ENCODE measurements around the gene MTCL1. TPM values are rescaled to one million over a fixed set of nuclear protein-coding genes. Genes with fewer than 3 reads are reported as not detected.
A peak's percentile ranks its signal among the peaks of the same experiment; 100 is the strongest.

Gene MTCL1
- polyA plus RNA-seq, 2 donors, result 4.4 to 6.5 TPM

DNA sequence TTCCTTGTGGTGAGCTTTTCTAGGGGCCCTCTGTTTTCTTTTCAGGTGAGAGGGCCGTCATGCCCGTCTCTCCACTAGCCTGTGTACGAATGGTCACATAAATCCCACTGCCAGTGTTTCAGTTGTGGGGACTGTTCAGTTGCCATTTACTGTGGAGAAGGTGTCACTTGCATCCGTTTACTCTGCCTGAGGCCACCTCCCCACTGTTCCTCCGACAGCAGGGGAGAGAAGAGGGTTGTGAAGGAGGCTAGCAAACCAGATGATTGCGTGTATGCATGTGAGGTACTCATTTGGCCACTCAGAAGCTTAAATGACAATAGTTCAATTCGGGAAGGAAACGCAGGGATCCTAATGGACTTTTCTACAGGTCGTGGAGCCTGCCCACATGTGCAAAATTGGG is 3.3 kb downstream of the MTCL1 start:
- H3K4me1 ChIP-seq (ENCODE audit: control insufficient read depth in 2 of 2, insufficient read depth in 2 of 2, low read length in 1 of 2), result peaks cover 1 to 13% of the 10 kb centered on the region in 2 donors
- WGBS, 2 donors, result 84 to 88% methylated on average over 9 of the region's 9 CpGs
- no peak overlapping the region for H3K4me3 ChIP-seq (ENCODE audit: low read depth in 1 of 2, low read length in 2 of 2)
- H3K27me3 ChIP-seq (ENCODE audit: control insufficient read depth in 1 of 2, insufficient read depth in 2 of 2, low read length in 2 of 2), result peaks cover 0 to 2% of the 10 kb centered on the region in 2 donors
- H3K36me3 ChIP-seq (ENCODE audit: control insufficient read depth in 2 of 2, insufficient read depth in 2 of 2, low read length in 1 of 2), result no peaks in the 10 kb centered on the region
- H3K27ac ChIP-seq (ENCODE audit: low read depth in 2 of 2, low read length in 1 of 2), result peak overlapping the region; percentile 1 to 15
- H3K9me3 ChIP-seq (ENCODE audit: control insufficient read depth in 2 of 2, insufficient read depth in 1 of 2, low read depth in 1 of 2, low read length in 1 of 2), result no peaks in the 10 kb centered on the region

DNA sequence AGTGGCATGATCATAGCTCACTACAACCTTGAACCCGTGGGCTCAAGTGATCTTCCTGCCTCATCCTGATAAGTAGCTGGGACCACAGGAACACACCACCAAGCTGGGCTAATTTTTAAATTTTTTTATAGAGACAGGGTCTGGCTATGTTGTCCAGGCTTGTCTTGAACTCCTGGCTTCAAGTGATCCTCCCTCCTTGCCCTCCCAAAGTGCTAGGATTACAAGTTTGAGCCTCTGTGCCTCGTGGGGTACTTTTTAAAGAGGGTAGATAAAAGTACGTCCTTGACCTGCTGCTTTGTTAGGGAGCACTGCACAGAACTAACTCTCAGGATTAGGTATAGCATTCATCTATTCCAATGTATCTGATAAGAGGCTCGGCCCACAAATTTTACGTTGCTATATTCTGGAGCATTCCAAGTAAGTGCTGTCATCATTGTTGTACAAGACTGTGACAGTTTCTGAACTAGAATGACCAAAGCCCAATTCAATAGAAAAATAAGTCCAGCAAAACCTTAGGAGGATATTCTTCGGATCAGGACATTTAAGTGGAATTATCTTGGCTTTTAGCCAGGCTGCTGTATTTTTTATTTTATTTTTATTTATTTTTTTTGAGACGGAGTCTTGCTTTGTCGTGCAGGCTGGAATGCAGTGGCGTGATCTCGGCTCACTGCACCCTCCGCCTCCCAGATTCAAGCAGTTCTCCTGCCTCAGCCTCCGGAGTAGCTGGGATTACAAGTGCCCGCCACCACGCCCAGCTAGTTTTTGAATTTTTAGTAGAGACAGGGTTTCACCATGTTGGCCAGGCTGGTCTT is 4.1 kb downstream of the MTCL1 start:
- Histone ChIP-seq H3K9me3 (ENCODE audit: control insufficient read depth in 2 of 2, insufficient read depth in 1 of 2, low read depth in 1 of 2, low read length in 1 of 2) (no peaks in the 10 kb centered on the region), H3K27ac (ENCODE audit: low read depth in 2 of 2, low read length in 1 of 2) (no peak overlapping the region), H3K4me1 (ENCODE audit: control insufficient read depth in 2 of 2, insufficient read depth in 2 of 2, low read length in 1 of 2) (peaks cover 0 to 8% of the 10 kb centered on the region in 2 donors), H3K36me3 (ENCODE audit: control insufficient read depth in 2 of 2, insufficient read depth in 2 of 2, low read length in 1 of 2) (no peaks in the 10 kb centered on the region), H3K27me3 (ENCODE audit: control insufficient read depth in 1 of 2, insufficient read depth in 2 of 2, low read length in 2 of 2) (peaks cover 0 to 2% of the 10 kb centered on the region in 2 donors), H3K4me3 (ENCODE audit: low read depth in 1 of 2, low read length in 2 of 2) (no peak overlapping the region)
- 85 to 87% methylated on average over 14 of the region's 14 CpGs for WGBS, 2 donors

DNA sequence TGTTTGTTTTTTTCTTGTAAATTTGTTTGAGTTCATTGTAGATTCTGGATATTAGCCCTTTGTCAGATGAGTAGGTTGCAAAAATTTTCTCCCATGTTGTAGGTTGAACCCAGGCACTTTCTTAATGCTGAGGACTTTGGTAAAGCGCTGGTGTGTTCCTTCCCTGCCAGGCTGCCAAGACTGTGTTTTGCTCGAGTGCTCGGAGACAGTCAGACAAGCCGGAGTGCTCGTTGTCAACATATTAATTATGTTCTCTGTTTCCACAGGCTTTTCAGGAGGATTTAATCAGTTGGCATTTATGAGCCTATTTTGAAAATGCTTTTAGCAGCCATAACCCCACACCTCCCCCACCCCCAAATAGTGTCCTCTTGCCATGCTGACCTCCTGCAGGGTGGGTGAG is 6.4 kb downstream of the MTCL1 start:
- no peaks in the 10 kb centered on the region for H3K36me3 ChIP-seq (ENCODE audit: control insufficient read depth in 2 of 2, insufficient read depth in 2 of 2, low read length in 1 of 2)
- H3K27me3 ChIP-seq (ENCODE audit: control insufficient read depth in 1 of 2, insufficient read depth in 2 of 2, low read length in 2 of 2), result no peaks in the 10 kb centered on the region
- 50 to 58% methylated on average over 5 of the region's 5 CpGs for WGBS, 2 donors
- H3K4me1 ChIP-seq (ENCODE audit: control insufficient read depth in 2 of 2, insufficient read depth in 2 of 2, low read length in 1 of 2), result peaks cover 0 to 6% of the 10 kb centered on the region in 2 donors
- H3K9me3 ChIP-seq (ENCODE audit: control insufficient read depth in 2 of 2, insufficient read depth in 1 of 2, low read depth in 1 of 2, low read length in 1 of 2), result no peaks in the 10 kb centered on the region
- H3K27ac ChIP-seq (ENCODE audit: low read depth in 2 of 2, low read length in 1 of 2), result peak overlapping the region in 1 of 2 donors; percentile 0
- H3K4me3 ChIP-seq (ENCODE audit: low read depth in 1 of 2, low read length in 2 of 2), result no peak overlapping the region

DNA sequence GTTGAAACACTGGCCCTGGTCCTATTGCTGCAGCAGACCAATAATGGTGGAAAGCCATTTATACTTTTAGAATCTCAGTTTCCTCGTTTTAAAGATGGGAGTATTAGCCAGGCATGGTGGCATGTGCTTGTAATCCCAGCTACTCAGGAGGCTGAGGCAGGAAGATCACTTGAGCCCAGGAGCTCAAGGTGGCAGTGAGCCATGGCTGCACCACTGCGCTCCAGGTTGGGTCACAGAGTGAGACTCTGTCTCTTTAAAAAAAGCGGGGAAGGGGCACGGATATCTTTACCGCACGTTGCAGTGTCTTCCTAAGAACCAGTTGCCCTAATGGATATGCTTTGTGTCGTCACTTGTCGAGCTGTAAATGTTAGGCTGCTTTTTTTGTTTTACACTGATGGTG is 8.3 kb downstream of the MTCL1 start:
- Histone ChIP-seq H3K36me3 (ENCODE audit: control insufficient read depth in 2 of 2, insufficient read depth in 2 of 2, low read length in 1 of 2) (no peaks in the 10 kb centered on the region), H3K4me3 (ENCODE audit: low read depth in 1 of 2, low read length in 2 of 2) (no peak overlapping the region), H3K4me1 (ENCODE audit: control insufficient read depth in 2 of 2, insufficient read depth in 2 of 2, low read length in 1 of 2) (no peaks in the 10 kb centered on the region), H3K27ac (ENCODE audit: low read depth in 2 of 2, low read length in 1 of 2) (no peak overlapping the region), H3K9me3 (ENCODE audit: control insufficient read depth in 2 of 2, insufficient read depth in 1 of 2, low read depth in 1 of 2, low read length in 1 of 2) (no peaks in the 10 kb centered on the region), H3K27me3 (ENCODE audit: control insufficient read depth in 1 of 2, insufficient read depth in 2 of 2, low read length in 2 of 2) (no peaks in the 10 kb centered on the region)
- 64 to 66% methylated on average over 8 of the region's 8 CpGs for WGBS, 2 donors

DNA sequence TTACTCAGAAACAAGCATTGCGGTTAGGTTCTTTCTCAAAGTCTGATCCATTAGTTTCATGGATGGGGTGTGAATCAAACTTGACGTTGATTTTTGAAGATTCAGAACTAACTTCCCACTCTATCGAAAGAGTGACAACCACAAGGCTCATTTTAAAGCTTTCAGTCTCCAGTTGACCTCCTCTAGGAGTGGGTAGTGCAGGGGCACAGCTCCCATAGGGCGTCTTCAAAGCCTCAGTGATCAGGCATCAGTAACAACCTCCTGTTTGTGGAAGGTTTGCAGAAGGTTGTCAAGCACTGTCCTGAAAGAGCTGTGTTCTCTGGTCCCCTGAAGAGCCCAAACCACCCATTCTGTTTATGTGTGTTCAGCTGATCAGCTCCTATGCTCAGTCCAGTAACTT is 10.2 kb downstream of the MTCL1 start:
- no peak overlapping the region for H3K4me3 ChIP-seq (ENCODE audit: low read depth in 1 of 2, low read length in 2 of 2)
- H3K27ac ChIP-seq (ENCODE audit: low read depth in 2 of 2, low read length in 1 of 2), result peak overlapping the region in 1 of 2 donors; percentile 6
- no peaks in the 10 kb centered on the region for H3K27me3 ChIP-seq (ENCODE audit: control insufficient read depth in 1 of 2, insufficient read depth in 2 of 2, low read length in 2 of 2)
- H3K4me1 ChIP-seq (ENCODE audit: control insufficient read depth in 2 of 2, insufficient read depth in 2 of 2, low read length in 1 of 2), result no peaks in the 10 kb centered on the region
- 91 to 92% methylated on average over 4 of the region's 4 CpGs for WGBS, 2 donors
- H3K36me3 ChIP-seq (ENCODE audit: control insufficient read depth in 2 of 2, insufficient read depth in 2 of 2, low read length in 1 of 2), result no peaks in the 10 kb centered on the region
- H3K9me3 ChIP-seq (ENCODE audit: control insufficient read depth in 2 of 2, insufficient read depth in 1 of 2, low read depth in 1 of 2, low read length in 1 of 2), result no peaks in the 10 kb centered on the region

DNA sequence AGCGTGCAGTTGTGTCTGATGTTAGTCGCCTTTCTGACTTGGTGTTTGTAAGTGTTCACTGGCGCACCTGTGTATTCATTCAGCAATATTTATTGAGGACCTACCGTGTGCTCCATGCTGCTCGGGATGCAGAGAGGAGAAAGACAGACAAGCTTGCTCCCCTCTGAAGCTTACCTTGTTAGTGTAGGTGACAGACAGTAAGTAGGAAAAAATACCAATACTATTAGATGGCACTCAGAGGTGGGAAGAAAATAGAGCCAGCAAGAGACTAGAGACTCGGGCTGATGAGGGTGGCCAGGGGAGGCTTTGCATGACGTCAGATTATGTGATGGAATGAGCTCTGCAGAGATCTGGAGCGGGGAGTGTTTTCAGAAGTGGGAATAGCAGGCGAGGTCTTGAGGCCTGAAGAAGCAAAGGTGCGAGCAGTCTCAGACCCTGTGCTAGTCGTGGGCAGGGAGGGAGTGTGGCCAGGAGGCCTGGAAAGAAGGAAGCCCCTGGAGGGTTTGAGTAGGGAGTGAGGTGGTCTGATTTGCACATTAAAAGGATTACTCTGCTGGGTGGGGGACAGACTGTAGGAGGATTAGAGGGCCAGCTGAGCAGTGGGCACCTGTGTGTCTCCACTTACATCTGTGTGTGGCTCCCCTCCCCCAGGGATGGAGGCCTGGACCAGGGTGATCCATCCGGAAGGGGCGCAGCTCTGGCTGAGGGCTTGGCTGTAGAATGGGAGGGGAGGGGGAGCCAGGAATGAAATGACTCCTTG is 11.8 kb downstream of the MTCL1 start:
- no peak overlapping the region for H3K4me3 ChIP-seq (ENCODE audit: low read depth in 1 of 2, low read length in 2 of 2)
- no peak overlapping the region for H3K27ac ChIP-seq (ENCODE audit: low read depth in 2 of 2, low read length in 1 of 2)
- H3K36me3 ChIP-seq (ENCODE audit: control insufficient read depth in 2 of 2, insufficient read depth in 2 of 2, low read length in 1 of 2), result peaks cover 0 to 4% of the 10 kb centered on the region in 2 donors
- H3K9me3 ChIP-seq (ENCODE audit: control insufficient read depth in 2 of 2, insufficient read depth in 1 of 2, low read depth in 1 of 2, low read length in 1 of 2), result no peaks in the 10 kb centered on the region
- H3K4me1 ChIP-seq (ENCODE audit: control insufficient read depth in 2 of 2, insufficient read depth in 2 of 2, low read length in 1 of 2), result no peaks in the 10 kb centered on the region
- 87 to 88% methylated on average over 13 of the region's 13 CpGs for WGBS, 2 donors
- no peaks in the 10 kb centered on the region for H3K27me3 ChIP-seq (ENCODE audit: control insufficient read depth in 1 of 2, insufficient read depth in 2 of 2, low read length in 2 of 2)

DNA sequence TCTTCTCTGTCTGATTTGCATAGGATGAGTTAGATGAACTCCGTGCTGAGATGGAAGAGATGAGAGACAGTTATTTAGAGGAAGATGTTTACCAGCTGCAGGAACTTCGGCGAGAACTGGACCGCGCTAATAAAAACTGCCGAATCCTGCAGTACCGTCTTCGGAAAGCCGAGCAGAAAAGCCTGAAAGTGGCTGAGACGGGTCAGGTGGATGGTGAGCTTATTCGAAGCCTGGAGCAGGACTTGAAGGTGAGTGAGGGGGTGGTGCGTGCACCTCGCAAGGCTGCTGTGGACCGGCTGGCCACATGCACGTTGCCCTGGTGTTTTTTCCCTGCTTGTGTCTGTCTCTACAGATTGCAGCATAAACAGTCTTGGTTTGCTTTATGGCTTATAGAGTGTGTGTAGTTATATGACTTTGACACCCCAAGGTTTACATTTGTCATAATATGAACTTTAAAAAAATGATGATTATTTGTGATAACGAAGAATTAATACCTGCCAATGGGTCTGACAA is 13.1 kb downstream of the MTCL1 start:
- Histone ChIP-seq H3K4me3 (ENCODE audit: low read depth in 1 of 2, low read length in 2 of 2) (no peak overlapping the region), H3K9me3 (ENCODE audit: control insufficient read depth in 2 of 2, insufficient read depth in 1 of 2, low read depth in 1 of 2, low read length in 1 of 2) (no peaks in the 10 kb centered on the region), H3K27me3 (ENCODE audit: control insufficient read depth in 1 of 2, insufficient read depth in 2 of 2, low read length in 2 of 2) (no peaks in the 10 kb centered on the region), H3K27ac (ENCODE audit: low read depth in 2 of 2, low read length in 1 of 2) (no peak overlapping the region), H3K4me1 (ENCODE audit: control insufficient read depth in 2 of 2, insufficient read depth in 2 of 2, low read length in 1 of 2) (no peaks in the 10 kb centered on the region), H3K36me3 (ENCODE audit: control insufficient read depth in 2 of 2, insufficient read depth in 2 of 2, low read length in 1 of 2) (peaks cover 0 to 4% of the 10 kb centered on the region in 2 donors)
- WGBS, 2 donors, result 79 to 88% methylated on average over 16 of the region's 16 CpGs

DNA sequence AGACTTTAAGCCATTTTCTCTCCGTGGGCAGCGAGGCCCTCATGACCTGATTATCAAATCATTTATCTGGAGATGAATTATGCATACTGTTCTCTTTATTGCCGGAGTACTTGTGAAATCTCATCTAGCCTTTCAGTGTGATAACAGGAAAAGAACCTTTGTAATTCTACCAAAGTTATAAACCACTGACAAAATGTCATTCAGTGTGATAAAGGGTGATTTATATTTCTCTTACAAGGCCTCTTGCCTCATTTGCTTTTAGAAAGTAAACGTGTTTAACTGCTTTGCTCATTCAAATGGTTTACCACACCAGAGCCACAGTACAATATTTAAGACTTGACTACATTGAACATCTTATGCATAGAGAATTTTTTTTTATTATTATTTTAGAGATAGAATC is 13.8 kb downstream of the MTCL1 start:
- H3K27ac ChIP-seq (ENCODE audit: low read depth in 2 of 2, low read length in 1 of 2), result no peak overlapping the region
- 51 to 80% methylated on average over 4 of the region's 4 CpGs for WGBS, 2 donors
- H3K36me3 ChIP-seq (ENCODE audit: control insufficient read depth in 2 of 2, insufficient read depth in 2 of 2, low read length in 1 of 2), result peaks cover 0 to 4% of the 10 kb centered on the region in 2 donors
- no peaks in the 10 kb centered on the region for H3K4me1 ChIP-seq (ENCODE audit: control insufficient read depth in 2 of 2, insufficient read depth in 2 of 2, low read length in 1 of 2)
- no peaks in the 10 kb centered on the region for H3K9me3 ChIP-seq (ENCODE audit: control insufficient read depth in 2 of 2, insufficient read depth in 1 of 2, low read depth in 1 of 2, low read length in 1 of 2)
- no peak overlapping the region for H3K4me3 ChIP-seq (ENCODE audit: low read depth in 1 of 2, low read length in 2 of 2)
- H3K27me3 ChIP-seq (ENCODE audit: control insufficient read depth in 1 of 2, insufficient read depth in 2 of 2, low read length in 2 of 2), result no peaks in the 10 kb centered on the region

DNA sequence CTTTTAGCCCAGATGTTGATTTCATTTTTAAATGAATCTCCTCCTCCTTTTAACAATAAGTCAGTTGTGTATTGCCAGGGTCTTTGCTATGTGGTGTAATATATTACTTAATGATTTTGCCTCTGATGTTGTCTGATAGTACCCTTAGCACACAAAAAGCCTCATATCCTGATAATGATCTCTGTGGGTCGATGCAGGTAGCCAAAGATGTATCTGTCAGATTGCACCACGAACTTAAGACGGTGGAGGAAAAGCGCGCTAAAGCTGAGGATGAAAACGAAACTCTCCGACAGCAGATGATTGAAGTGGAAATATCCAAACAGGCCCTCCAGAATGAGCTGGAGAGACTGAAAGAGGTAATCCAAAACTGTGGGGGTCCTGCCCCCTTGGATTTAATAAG is 14.8 kb downstream of the MTCL1 start:
- H3K27me3 ChIP-seq (ENCODE audit: control insufficient read depth in 1 of 2, insufficient read depth in 2 of 2, low read length in 2 of 2), result no peaks in the 10 kb centered on the region
- H3K4me3 ChIP-seq (ENCODE audit: low read depth in 1 of 2, low read length in 2 of 2), result no peak overlapping the region
- no peaks in the 10 kb centered on the region for H3K4me1 ChIP-seq (ENCODE audit: control insufficient read depth in 2 of 2, insufficient read depth in 2 of 2, low read length in 1 of 2)
- H3K36me3 ChIP-seq (ENCODE audit: control insufficient read depth in 2 of 2, insufficient read depth in 2 of 2, low read length in 1 of 2), result peaks cover 0 to 4% of the 10 kb centered on the region in 2 donors
- 86 to 89% methylated on average over 7 of the region's 7 CpGs for WGBS, 2 donors
- H3K9me3 ChIP-seq (ENCODE audit: control insufficient read depth in 2 of 2, insufficient read depth in 1 of 2, low read depth in 1 of 2, low read length in 1 of 2), result no peaks in the 10 kb centered on the region
- no peak overlapping the region for H3K27ac ChIP-seq (ENCODE audit: low read depth in 2 of 2, low read length in 1 of 2)

Measured in esophagus (tissue), 2 donors.